ENCODE data around the gene DOK4. TPM values are rescaled to one million over a fixed set of nuclear protein-coding genes. Genes with fewer than 3 reads are reported as not detected.

Gene DOK4
- total RNA-seq, 1 donor from 2014 or later: 19.4 TPM

GRCh38 chr16:57473906-57474305, 12.4 kb downstream of the DOK4 start:
- no peak for DNase-seq (ENCODE audit: extremely low spot score in 2 of 2)
- peaks cover 63% of the 10 kb centered on the region for H3K4me1 ChIP-seq
- TF ChIP-seq POLR2AphosphoS5 (IDR thresholded peaks at IDR 0.05; ENCODE audit: insufficient read depth in 1 of 2, low read depth in 1 of 2): no peak
- TF ChIP-seq POLR2A (IDR thresholded peaks at IDR 0.05): no peak
- TF ChIP-seq, protein P1, sequence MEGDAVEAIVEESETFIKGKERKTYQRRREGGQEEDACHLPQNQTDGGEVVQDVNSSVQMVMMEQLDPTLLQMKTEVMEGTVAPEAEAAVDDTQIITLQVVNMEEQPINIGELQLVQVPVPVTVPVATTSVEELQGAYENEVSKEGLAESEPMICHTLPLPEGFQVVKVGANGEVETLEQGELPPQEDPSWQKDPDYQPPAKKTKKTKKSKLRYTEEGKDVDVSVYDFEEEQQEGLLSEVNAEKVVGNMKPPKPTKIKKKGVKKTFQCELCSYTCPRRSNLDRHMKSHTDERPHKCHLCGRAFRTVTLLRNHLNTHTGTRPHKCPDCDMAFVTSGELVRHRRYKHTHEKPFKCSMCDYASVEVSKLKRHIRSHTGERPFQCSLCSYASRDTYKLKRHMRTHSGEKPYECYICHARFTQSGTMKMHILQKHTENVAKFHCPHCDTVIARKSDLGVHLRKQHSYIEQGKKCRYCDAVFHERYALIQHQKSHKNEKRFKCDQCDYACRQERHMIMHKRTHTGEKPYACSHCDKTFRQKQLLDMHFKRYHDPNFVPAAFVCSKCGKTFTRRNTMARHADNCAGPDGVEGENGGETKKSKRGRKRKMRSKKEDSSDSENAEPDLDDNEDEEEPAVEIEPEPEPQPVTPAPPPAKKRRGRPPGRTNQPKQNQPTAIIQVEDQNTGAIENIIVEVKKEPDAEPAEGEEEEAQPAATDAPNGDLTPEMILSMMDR (IDR thresholded peaks at IDR 0.05): no peak

GRCh38 chr16:57473176-57473840, 13.0 kb downstream of the DOK4 start:
- H3K27ac ChIP-seq: no peak overlapping the region
- no peak for DNase-seq (ENCODE audit: extremely low spot score in 2 of 2)
- TF ChIP-seq POLR2AphosphoS5 (IDR thresholded peaks at IDR 0.05; ENCODE audit: insufficient read depth in 1 of 2, low read depth in 1 of 2) (no peak), POLR2A (IDR thresholded peaks at IDR 0.05) (no peak)
- TF ChIP-seq, protein P1 (IDR thresholded peaks at IDR 0.05): no peak
- peaks cover 57% of the 10 kb centered on the region for H3K4me1 ChIP-seq
- no peak overlapping the region for H3K4me3 ChIP-seq
- H3K36me3 ChIP-seq: peaks cover 0 to 45% of the 10 kb centered on the region in 2 donors
- no peaks in the 10 kb centered on the region for H3K9me3 ChIP-seq
- intact Hi-C loops (cut with DNase I): no loop called here
- no peaks in the 10 kb centered on the region for H3K27me3 ChIP-seq

More at GRCh38 chr16:57473906-57474305, 12.4 kb downstream of the DOK4 start:
- H3K36me3 ChIP-seq: peaks cover 0 to 39% of the 10 kb centered on the region in 2 donors
- intact Hi-C loops (cut with DNase I): no loop called here
- H3K27ac ChIP-seq: no peak overlapping the region
- H3K27me3 ChIP-seq: no peaks in the 10 kb centered on the region
- no peaks in the 10 kb centered on the region for H3K9me3 ChIP-seq
- no peak overlapping the region for H3K4me3 ChIP-seq

GRCh38 chr16:57472665-57473060, 13.6 kb downstream of the DOK4 start:
- TF ChIP-seq POLR2A (IDR thresholded peaks at IDR 0.05) (no peak), POLR2AphosphoS5 (IDR thresholded peaks at IDR 0.05; ENCODE audit: insufficient read depth in 1 of 2, low read depth in 1 of 2) (no peak)
- TF ChIP-seq, protein P1 (IDR thresholded peaks at IDR 0.05): no peak
- H3K36me3 ChIP-seq: peaks cover 0 to 50% of the 10 kb centered on the region in 2 donors
- DNase-seq (ENCODE audit: extremely low spot score in 2 of 2): no peak
- H3K27me3 ChIP-seq: no peaks in the 10 kb centered on the region
- peak overlapping the region; percentile 17 for H3K27ac ChIP-seq
- intact Hi-C loops (cut with DNase I): no loop called here
- peaks cover 50% of the 10 kb centered on the region for H3K4me1 ChIP-seq
- H3K4me3 ChIP-seq: no peak overlapping the region
- H3K9me3 ChIP-seq: no peaks in the 10 kb centered on the region

- intact Hi-C loops (cut with DNase I): no loop called here
- Histone ChIP-seq H3K36me3 (peaks cover 0 to 50% of the 10 kb centered on the region in 2 donors), H3K4me3 (no peak overlapping the region), H3K27me3 (no peaks in the 10 kb centered on the region), H3K9me3 (no peaks in the 10 kb centered on the region), H3K27ac (peak overlapping the region; percentile 17), H3K4me1 (peaks cover 44% of the 10 kb centered on the region)
- no peak for DNase-seq (ENCODE audit: extremely low spot score in 2 of 2)
- no peak for TF ChIP-seq POLR2A (IDR thresholded peaks at IDR 0.05)
- TF ChIP-seq POLR2AphosphoS5 (IDR thresholded peaks at IDR 0.05; ENCODE audit: insufficient read depth in 1 of 2, low read depth in 1 of 2): no peak
- TF ChIP-seq, protein P1 (IDR thresholded peaks at IDR 0.05): no peak
These were observed 14.2 kb downstream of the DOK4 start for GRCh38 chr16:57471852-57472664.

Data from vagina (tissue), 2 donors.